HL-60/S4 treated with phorbol 12-myristate 13-acetate at 8.2 ng/mL for 4 days and 3 days (cell line): ENCODE data around the gene TEPSIN.

Experiments used
- in situ Hi-C: fragments of 300-500 bp; cut with MboI; formaldehyde crosslinking; loops from 2 replicates; pipeline ENCODE4 v1.15.0; 2022; ENCODE audit warnings: low sequenced_read_pairs

TEPSIN gene

DNA sequence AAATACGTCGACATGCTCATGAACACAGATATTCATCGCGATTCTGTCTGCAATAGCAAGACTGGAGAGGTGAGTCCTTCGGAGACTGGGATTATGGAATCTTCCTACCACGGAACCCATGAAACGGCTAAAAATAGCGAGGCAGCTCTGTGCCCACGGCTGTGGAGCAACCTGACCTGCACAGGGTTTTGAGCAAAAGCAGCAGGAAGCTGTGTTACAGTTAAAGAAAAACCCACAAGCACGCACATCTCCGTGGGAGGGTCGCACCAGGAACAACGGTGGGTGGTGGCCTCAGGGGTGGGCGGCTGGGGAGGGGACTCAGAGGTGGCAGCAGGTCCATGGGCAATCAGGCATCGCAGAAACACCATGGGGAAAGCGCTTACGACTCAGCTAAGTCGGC, 31.4 kb upstream of the TEPSIN start:
- in situ Hi-C loops: loop anchor here (25.0 kb wide), 1 partner anchor 342 kb away; no protein-coding TSS in a partner anchor

- in situ Hi-C loops: loop anchor here (25.0 kb wide), 1 partner anchor 345 kb away; no protein-coding TSS in a partner anchor
Observed at GRCh38 chr17:81267390-81268067, 28.7 kb upstream of the TEPSIN start.

- in situ Hi-C loops: loop anchor here (25.0 kb wide), 1 partner anchor 347 kb away; no protein-coding TSS in a partner anchor
Observed at GRCh38 chr17:81265576-81265975, 26.7 kb upstream of the TEPSIN start.

GRCh38 chr17:81264640-81265039, 25.8 kb upstream of the TEPSIN start:
- in situ Hi-C loops: loop anchor here (25.0 kb wide), 1 partner anchor 348 kb away; no protein-coding TSS in a partner anchor

- in situ Hi-C loops: loop anchor here (25.0 kb wide), 1 partner anchor 349 kb away; no protein-coding TSS in a partner anchor
Observed at GRCh38 chr17:81263371-81264181, 24.7 kb upstream of the TEPSIN start.

- in situ Hi-C loops: loop anchor here (25.0 kb wide), 1 partner anchor 351 kb away; no protein-coding TSS in a partner anchor
Observed at GRCh38 chr17:81261582-81262336, 22.9 kb upstream of the TEPSIN start.

- in situ Hi-C loops: loop anchor here (25.0 kb wide), 1 partner anchor 351 kb away; no protein-coding TSS in a partner anchor
Observed at GRCh38 chr17:81261096-81261495, 22.2 kb upstream of the TEPSIN start.

DNA sequence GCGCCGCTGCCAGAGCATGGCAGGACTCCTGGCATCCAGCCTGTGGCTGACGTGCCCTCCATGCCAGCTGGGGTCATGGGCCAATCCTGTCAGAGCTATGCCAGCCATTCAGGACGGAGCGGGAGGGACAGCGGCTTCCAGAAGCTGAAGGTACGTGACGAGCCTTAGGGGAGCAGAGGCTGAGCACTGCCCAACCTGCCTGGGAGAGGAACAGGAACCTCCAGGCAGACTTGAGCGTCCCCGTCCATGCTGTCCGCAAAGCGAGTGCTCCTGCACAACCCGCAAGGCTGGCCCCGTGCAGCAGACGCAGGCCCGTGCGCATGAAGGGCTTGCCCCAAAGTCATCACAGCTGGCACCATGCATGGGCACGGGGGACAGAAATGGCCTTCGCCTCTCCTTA, 21.8 kb upstream of the TEPSIN start:
- in situ Hi-C loops: loop anchor here (25.0 kb wide), 1 partner anchor 352 kb away; no protein-coding TSS in a partner anchor

- in situ Hi-C loops: loop anchor here (25.0 kb wide), 1 partner anchor 352 kb away; no protein-coding TSS in a partner anchor
Observed at GRCh38 chr17:81260171-81260570, 21.3 kb upstream of the TEPSIN start.

GRCh38 chr17:81259058-81259605, 20.3 kb upstream of the TEPSIN start:
- in situ Hi-C loops: loop anchor here (10.0 to 25.0 kb wide), 2 partner anchors 226 to 353 kb away; no protein-coding TSS in a partner anchor

- in situ Hi-C loops: loop anchor here (10.0 to 25.0 kb wide), 2 partner anchors 227 to 354 kb away; no protein-coding TSS in a partner anchor
Observed at GRCh38 chr17:81258292-81258691, 19.4 kb upstream of the TEPSIN start.

DNA sequence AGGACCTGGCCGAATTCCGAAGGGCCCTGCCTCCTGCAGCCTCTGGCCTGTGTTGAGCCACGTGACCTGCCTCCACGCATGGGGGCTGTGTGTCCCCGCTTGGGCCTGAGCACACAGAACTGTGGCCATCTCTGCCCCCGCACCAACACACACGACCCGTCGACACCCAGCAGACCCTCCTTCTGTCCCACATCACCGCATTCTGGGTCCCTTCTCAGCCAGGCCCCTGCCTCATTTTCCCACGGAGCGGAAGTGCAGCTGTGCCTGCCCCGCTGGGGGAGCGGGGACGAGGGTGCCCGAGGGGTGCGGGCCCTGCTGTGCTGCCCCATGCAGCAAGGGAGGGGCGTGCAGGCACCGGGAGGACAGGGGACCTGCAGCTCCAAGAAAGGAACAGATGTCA, 18.7 kb upstream of the TEPSIN start:
- in situ Hi-C loops: loop anchor here (10.0 to 25.0 kb wide), 2 partner anchors 227 to 355 kb away; no protein-coding TSS in a partner anchor

- in situ Hi-C loops: loop anchor here (10.0 to 25.0 kb wide), 2 partner anchors 228 to 356 kb away; no protein-coding TSS in a partner anchor
Observed at GRCh38 chr17:81256616-81257015, 17.8 kb upstream of the TEPSIN start.

GRCh38 chr17:81254955-81255717, 16.3 kb upstream of the TEPSIN start:
- in situ Hi-C loops: loop anchor here (10.0 to 25.0 kb wide), 2 partner anchors 230 to 357 kb away; no protein-coding TSS in a partner anchor

- in situ Hi-C loops: loop anchor here (10.0 to 25.0 kb wide), 2 partner anchors 231 to 359 kb away; no protein-coding TSS in a partner anchor
Observed at GRCh38 chr17:81253358-81254131, 14.7 kb upstream of the TEPSIN start.

DNA sequence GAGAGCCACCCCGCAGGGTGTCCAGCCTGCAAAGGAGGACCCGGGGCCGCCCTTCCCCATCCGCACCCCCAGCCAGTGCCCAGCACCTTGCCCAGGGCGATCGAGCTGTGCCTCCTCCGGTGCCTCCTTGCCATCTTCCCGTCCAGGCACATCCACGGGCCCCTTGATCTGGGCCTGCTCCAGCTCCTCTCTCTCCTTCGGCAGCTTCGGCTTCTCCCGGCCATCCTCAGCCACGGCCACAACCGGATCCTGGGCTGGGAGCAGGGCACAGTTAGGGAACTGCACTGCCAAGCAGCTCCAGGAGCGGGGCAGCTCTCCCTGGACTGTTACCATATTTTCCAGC, 14.1 kb upstream of the TEPSIN start:
- in situ Hi-C loops: loop anchor here (10.0 to 25.0 kb wide), 2 partner anchors 232 to 359 kb away; no protein-coding TSS in a partner anchor

GRCh38 chr17:81252326-81252986, 13.6 kb upstream of the TEPSIN start:
- in situ Hi-C loops: loop anchor here (10.0 to 25.0 kb wide), 2 partner anchors 232 to 360 kb away; no protein-coding TSS in a partner anchor
